ENCODE data around the gene PTPN2.

The PTPN2 gene

GRCh38 chr18:12750715-12751502 lies 133.1 kb downstream of the PTPN2 start:
- no peaks in the 10 kb centered on the region for H3K36me3 Mint-ChIP-seq (ENCODE audit: low read depth)
- no peak overlapping the region for H3K27ac Mint-ChIP-seq
- no peaks in the 10 kb centered on the region for H3K9me3 Mint-ChIP-seq
- no peak for DNase-seq
- no peak for ATAC-seq
- peaks cover 16% of the 10 kb centered on the region for H3K4me1 Mint-ChIP-seq
- peaks cover 2% of the 10 kb centered on the region for H3K27me3 Mint-ChIP-seq
- H3K4me3 Mint-ChIP-seq = no peak overlapping the region

GRCh38 chr18:12750076-12750714 lies 133.8 kb downstream of the PTPN2 start:
- peak; percentile 61 for ATAC-seq
- H3K27ac Mint-ChIP-seq = peak overlapping the region; percentile 42
- H3K9me3 Mint-ChIP-seq = no peaks in the 10 kb centered on the region
- H3K27me3 Mint-ChIP-seq = peaks cover 2% of the 10 kb centered on the region
- DNase-seq = peak; percentile 34
- no peaks in the 10 kb centered on the region for H3K36me3 Mint-ChIP-seq (ENCODE audit: low read depth)
- H3K4me3 Mint-ChIP-seq = no peak overlapping the region
- H3K4me1 Mint-ChIP-seq = peaks cover 16% of the 10 kb centered on the region

GRCh38 chr18:12749121-12749520 lies 134.9 kb downstream of the PTPN2 start:
- ATAC-seq = no peak
- Mint-ChIP-seq H3K27me3 (peaks cover 2% of the 10 kb centered on the region), H3K27ac (no peak overlapping the region), H3K9me3 (no peaks in the 10 kb centered on the region), H3K36me3 (ENCODE audit: low read depth) (no peaks in the 10 kb centered on the region), H3K4me3 (no peak overlapping the region), H3K4me1 (peaks cover 16% of the 10 kb centered on the region)
- no peak for DNase-seq

- DNase-seq = no peak
- H3K36me3 Mint-ChIP-seq (ENCODE audit: low read depth) = no peaks in the 10 kb centered on the region
- H3K4me3 Mint-ChIP-seq = no peak overlapping the region
- peaks cover 16% of the 10 kb centered on the region for H3K4me1 Mint-ChIP-seq
- H3K27me3 Mint-ChIP-seq = peaks cover 2% of the 10 kb centered on the region
- H3K9me3 Mint-ChIP-seq = no peaks in the 10 kb centered on the region
- no peak for ATAC-seq
- H3K27ac Mint-ChIP-seq = no peak overlapping the region
Observed at GRCh38 chr18:12748671-12749070, 135.4 kb downstream of the PTPN2 start.

- Mint-ChIP-seq H3K4me1 (peaks cover 16% of the 10 kb centered on the region), H3K9me3 (no peaks in the 10 kb centered on the region), H3K27ac (no peak overlapping the region), H3K27me3 (peaks cover 2% of the 10 kb centered on the region), H3K4me3 (no peak overlapping the region), H3K36me3 (ENCODE audit: low read depth) (no peaks in the 10 kb centered on the region)
- ATAC-seq (no peak), DNase-seq (no peak)
Observed at GRCh38 chr18:12747530-12748315, 136.3 kb downstream of the PTPN2 start.

- Mint-ChIP-seq H3K9me3 (no peaks in the 10 kb centered on the region), H3K27me3 (peaks cover 2% of the 10 kb centered on the region), H3K4me3 (no peak overlapping the region), H3K4me1 (peaks cover 15% of the 10 kb centered on the region), H3K36me3 (ENCODE audit: low read depth) (no peaks in the 10 kb centered on the region), H3K27ac (no peak overlapping the region)
- ATAC-seq (no peak), DNase-seq (no peak)
Observed at GRCh38 chr18:12745095-12745795, 138.8 kb downstream of the PTPN2 start.

- peak; percentile 40 for ATAC-seq
- peaks cover 2% of the 10 kb centered on the region for H3K27me3 Mint-ChIP-seq
- DNase-seq = no peak
Observed at GRCh38 chr18:12744103-12744502, 139.9 kb downstream of the PTPN2 start.

GRCh38 chr18:12742453-12742852 lies 141.6 kb downstream of the PTPN2 start:
- peaks cover 4% of the 10 kb centered on the region for H3K4me1 Mint-ChIP-seq
- no peaks in the 10 kb centered on the region for H3K27me3 Mint-ChIP-seq

More at GRCh38 chr18:12744103-12744502, 139.9 kb downstream of the PTPN2 start:
- H3K36me3 Mint-ChIP-seq (ENCODE audit: low read depth) = no peaks in the 10 kb centered on the region
- H3K9me3 Mint-ChIP-seq = no peaks in the 10 kb centered on the region
- H3K27ac Mint-ChIP-seq = no peak overlapping the region
- H3K4me3 Mint-ChIP-seq = no peak overlapping the region
- H3K4me1 Mint-ChIP-seq = peaks cover 5% of the 10 kb centered on the region

More at GRCh38 chr18:12742453-12742852, 141.6 kb downstream of the PTPN2 start:
- ATAC-seq = no peak
- no peak overlapping the region for H3K27ac Mint-ChIP-seq
- no peak for DNase-seq
- no peak overlapping the region for H3K4me3 Mint-ChIP-seq
- H3K36me3 Mint-ChIP-seq (ENCODE audit: low read depth) = no peaks in the 10 kb centered on the region
- no peaks in the 10 kb centered on the region for H3K9me3 Mint-ChIP-seq

Measured in activated naive CD8-positive, alpha-beta T cell treated with anti-CD3 and anti-CD28 coated beads, Interleukin-2, amount 50 U/mL, for 24 hours (primary cell).